Adrenal gland (tissue), 12 donors: ENCODE data around the gene KCNAB1. TPM values are rescaled to one million over a fixed set of nuclear protein-coding genes. Genes with fewer than 3 reads are reported as not detected.

Source experiments
- DNase-seq, 7 donors: peaks; one replicate each; pipeline ENCODE4 v3.0.0-alpha.2; 2019 to 2020
- H3K27ac ChIP-seq, 5 donors: fragments of 200-600 bp; sonication (generic) in 4 of 5; 1 replicate in 3 of 5; 2 replicates in 2 of 5; pipeline versions ENCODE4 v1.5.1 to v1.8.0; 2016 to 2020; ENCODE audit warnings: mild to moderate bottlenecking in 1 of 5
- H3K27me3 ChIP-seq: fragments of 200-600 bp; 2 replicates; pipeline ENCODE4 v1.8.0; 2021
- H3K36me3 ChIP-seq, 2 donors: fragments of 200-600 bp; replicated peaks in 1 of 2; 1 replicate in 1 of 2; 2 replicates in 1 of 2; pipeline versions ENCODE4 v1.5.1 to v1.8.0; 2018 to 2022
- H3K4me1 ChIP-seq, 2 donors: fragments of 200-600 bp; replicated peaks in 1 of 2; 1 replicate in 1 of 2; 2 replicates in 1 of 2; pipeline versions ENCODE4 v1.5.1 to v1.8.0; 2018 to 2021
- H3K4me3 ChIP-seq, 4 donors: fragments of 200-600 bp; sonication (generic) in 3 of 4; one replicate each; pipeline ENCODE4 v1.5.1; 2016 to 2018
- H3K9me3 ChIP-seq, 3 donors: fragments of 200-600 bp; sonication (generic) in 1 of 3; replicated peaks in 1 of 3; 1 replicate in 2 of 3; 2 replicates in 1 of 3; pipeline versions ENCODE4 v1.5.1 to v1.8.0; 2016 to 2021
- CTCF ChIP-seq, 6 experiments: fragments of 450-650 bp in 4 of 6; fragments of 200-600 bp in 2 of 6; sonication (generic) in 1 of 6; IDR thresholded peaks; 1 replicate in 5 of 6; 2 replicates in 1 of 6; pipeline versions ENCODE4 v1.5.1 to v1.8.0; 2016 to 2021; ENCODE audit warnings: antibody characterized with exemption in 6 of 6, mild to moderate bottlenecking in 2 of 6, moderate library complexity in 1 of 6
- POLR2A ChIP-seq, 2 donors: fragments of 450-650 bp; IDR thresholded peaks; one replicate each; pipeline ENCODE4 v1.6.1; 2017; ENCODE audit warnings: antibody characterized with exemption in 2 of 2, mild to moderate bottlenecking in 2 of 2, moderate library complexity in 1 of 2
- WGBS, 4 donors: extraction: QIAGEN DNeasy Blood & Tissue Kit in 2 of 4; methylation state at CpG; one replicate each; pipeline versions ENCODE4 v1.1.5 to v1.1.7; 2013 to 2017; 5-methylcytosine and 5-hydroxymethylcytosine counted together
- intact Hi-C, 2 donors: fragments of 100-400 bp; cut with DNase I; formaldehyde crosslinking; loops; one replicate each; pipeline versions ENCODE4 v1.14.1 to v1.15.0; 2022 to 2023
- polyA plus RNA-seq, 3 donors: library from polyadenylated mRNA; stranded (reverse); fragments of 200-250 nt in 2 of 3; fragments of 350-450 nt in 1 of 3; fragmentation: Illumina TruSeq in 1 of 3; extraction: RNeasy Lipid Tissue Mini Kit (QIAGEN cat#74804) in 1 of 3; gene quantifications; one replicate each; pipeline ENCODE4 v1.2.3, GENCODE V29; 2013 to 2014
- total RNA-seq, 9 donors: library from RNA; depleted of rRNA in 4 of 9; stranded (reverse); fragments of >200 nt in 4 of 9; fragments of 120-200 nt in 1 of 9; fragmentation: NEBNext Ultra II Directional in 1 of 9; extraction: Animal tissue kit (Norgen Biotek cat#: 25700) in 1 of 9; gene quantifications; one replicate each; pipeline versions ENCODE4 v1.1.0 to v1.2.4, GENCODE V29; 2013 to 2023
- donor health status: healthy with polysubstance abuse.
- donor health status: Bipolar disorder and iron deficiency.
- donor health status: DM: yes; HTN: yes; CAD: no.
- donor health status: DM: no; HTN: no; CAD: no.
- donor health status: DM: no; HTN: no; CAD: no.
- donor health status: DM: yes; HTN: yes; CAD: no.

Gene KCNAB1
- total and polyA plus RNA-seq, 12 donors = 0.36 to 5.0 (median 1.5) TPM

GRCh38 chr3:156522673-156523072, 402.3 kb downstream of the KCNAB1 start:
- no peak for TF ChIP-seq CTCF (IDR thresholded peaks at IDR 0.05)
- no peak for TF ChIP-seq POLR2A (IDR thresholded peaks at IDR 0.05)
- Histone ChIP-seq H3K4me3 (no peak overlapping the region), H3K9me3 (no peaks in the 10 kb centered on the region), H3K27ac (no peak overlapping the region), H3K27me3 (no peaks in the 10 kb centered on the region), H3K36me3 (no peaks in the 10 kb centered on the region), H3K4me1 (no peaks in the 10 kb centered on the region)
- DNase-seq = no peak
- intact Hi-C loops = loop anchor here in 1 of 2 donors (10.0 kb wide), 1 partner anchor 562 kb away; no protein-coding TSS in a partner anchor
- 92 to 96% (median 95%) methylated on average over 4 of the region's 4 CpGs for WGBS, 4 donors

DNA sequence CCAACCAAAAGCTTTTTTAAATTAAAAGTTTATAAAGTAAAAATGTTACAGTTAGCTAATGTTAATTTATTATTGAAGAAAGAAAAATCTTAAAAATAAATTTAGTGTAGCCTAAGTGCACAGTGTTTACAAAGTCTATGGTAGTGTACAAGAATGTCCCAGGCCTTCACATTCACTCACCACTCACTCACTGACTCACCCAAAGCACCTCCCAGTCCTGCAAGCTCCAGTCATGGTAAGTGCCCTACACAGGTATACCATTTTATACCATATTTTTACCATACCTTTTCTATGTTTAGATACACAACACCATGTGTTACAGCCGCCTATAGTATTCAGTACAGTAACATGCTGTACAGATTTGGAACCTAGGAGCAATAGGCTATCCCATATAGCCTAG, 405.4 kb downstream of the KCNAB1 start:
- intact Hi-C loops = loop anchor here in 1 of 2 donors (10.0 kb wide), 1 partner anchor 559 kb away; no protein-coding TSS in a partner anchor
- H3K36me3 ChIP-seq = no peaks in the 10 kb centered on the region
- WGBS, 4 donors = 92 to 100% (median 100%) methylated on average over 1 of the region's 1 CpG
- no peaks in the 10 kb centered on the region for H3K27me3 ChIP-seq
- H3K4me3 ChIP-seq = no peak overlapping the region
- DNase-seq = no peak
- no peak overlapping the region for H3K27ac ChIP-seq
- H3K4me1 ChIP-seq = no peaks in the 10 kb centered on the region
- H3K9me3 ChIP-seq = no peaks in the 10 kb centered on the region
- TF ChIP-seq CTCF (IDR thresholded peaks at IDR 0.05) (no peak), POLR2A (IDR thresholded peaks at IDR 0.05) (no peak)

- H3K9me3 ChIP-seq = no peaks in the 10 kb centered on the region
- H3K4me1 ChIP-seq = no peaks in the 10 kb centered on the region
- whole genome bisulfite sequencing, 4 donors = 93 to 100% (median 98%) methylated on average over 1 of the region's 1 CpG
- intact Hi-C loops = loop anchor here in 1 of 2 donors (10.0 kb wide), 1 partner anchor 558 kb away; no protein-coding TSS in a partner anchor
- no peak for DNase-seq
- H3K4me3 ChIP-seq = no peak overlapping the region
- no peaks in the 10 kb centered on the region for H3K27me3 ChIP-seq
- H3K36me3 ChIP-seq = no peaks in the 10 kb centered on the region
- no peak overlapping the region for H3K27ac ChIP-seq
- no peak for TF ChIP-seq POLR2A (IDR thresholded peaks at IDR 0.05)
- no peak for TF ChIP-seq CTCF (IDR thresholded peaks at IDR 0.05)
These were observed 406.7 kb downstream of the KCNAB1 start for GRCh38 chr3:156527060-156527459.

DNA sequence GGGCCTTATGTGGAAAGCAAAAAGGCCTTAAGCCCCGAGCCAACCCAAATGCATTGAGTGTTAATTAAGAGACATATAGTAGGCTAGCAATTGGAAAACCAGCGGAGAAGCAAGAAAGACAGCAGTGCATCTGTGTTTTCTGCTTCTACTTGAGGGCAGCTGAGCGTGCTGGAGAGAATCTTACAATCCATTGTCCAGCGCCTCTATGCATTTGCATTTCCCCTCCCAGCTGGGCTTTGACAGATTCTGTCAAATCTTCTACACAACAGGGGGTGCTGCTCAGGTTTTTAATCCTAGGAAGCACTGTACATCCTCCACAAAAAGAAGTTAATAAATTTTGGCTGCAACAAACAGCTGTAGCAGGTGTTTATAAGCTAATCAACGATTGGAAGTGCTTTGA, 410.6 kb downstream of the KCNAB1 start:
- Histone ChIP-seq H3K27me3 (no peaks in the 10 kb centered on the region), H3K9me3 (no peaks in the 10 kb centered on the region), H3K4me1 (peaks cover 10 to 18% of the 10 kb centered on the region in 2 donors), H3K36me3 (no peaks in the 10 kb centered on the region), H3K27ac (no peak overlapping the region), H3K4me3 (no peak overlapping the region)
- intact Hi-C loops = no loop called here
- DNase-seq = no peak
- WGBS, 4 donors = 92 to 97% (median 95%) methylated on average over 5 of the region's 5 CpGs
- TF ChIP-seq POLR2A (IDR thresholded peaks at IDR 0.05) = no peak
- no peak for TF ChIP-seq CTCF (IDR thresholded peaks at IDR 0.05)
